Neural progenitor cell (in vitro differentiated cells): ENCODE measurements around the gene VPS35.

Experiments used
- EZH2 ChIP-seq: fragments of 200-600 bp; sonication (generic); IDR thresholded peaks from 2 replicates; pipeline ENCODE4 v1.6.1; 2017; ENCODE audit warnings: antibody characterized with exemption, mild to moderate bottlenecking, moderate library complexity
- EZH2phosphoT487 ChIP-seq: fragments of 200-600 bp; sonication (generic); IDR thresholded peaks from 2 replicates; pipeline ENCODE4 v1.6.1; 2017; ENCODE audit warnings: antibody characterized with exemption
- TF ChIP-seq, protein P1 (sequence below): fragments of 200-600 bp; sonication (generic); IDR thresholded peaks from 2 replicates; pipeline ENCODE4 v1.5.1; 2017; ENCODE audit warnings: antibody characterized with exemption, mild to moderate bottlenecking

- TF ChIP-seq, protein P1, sequence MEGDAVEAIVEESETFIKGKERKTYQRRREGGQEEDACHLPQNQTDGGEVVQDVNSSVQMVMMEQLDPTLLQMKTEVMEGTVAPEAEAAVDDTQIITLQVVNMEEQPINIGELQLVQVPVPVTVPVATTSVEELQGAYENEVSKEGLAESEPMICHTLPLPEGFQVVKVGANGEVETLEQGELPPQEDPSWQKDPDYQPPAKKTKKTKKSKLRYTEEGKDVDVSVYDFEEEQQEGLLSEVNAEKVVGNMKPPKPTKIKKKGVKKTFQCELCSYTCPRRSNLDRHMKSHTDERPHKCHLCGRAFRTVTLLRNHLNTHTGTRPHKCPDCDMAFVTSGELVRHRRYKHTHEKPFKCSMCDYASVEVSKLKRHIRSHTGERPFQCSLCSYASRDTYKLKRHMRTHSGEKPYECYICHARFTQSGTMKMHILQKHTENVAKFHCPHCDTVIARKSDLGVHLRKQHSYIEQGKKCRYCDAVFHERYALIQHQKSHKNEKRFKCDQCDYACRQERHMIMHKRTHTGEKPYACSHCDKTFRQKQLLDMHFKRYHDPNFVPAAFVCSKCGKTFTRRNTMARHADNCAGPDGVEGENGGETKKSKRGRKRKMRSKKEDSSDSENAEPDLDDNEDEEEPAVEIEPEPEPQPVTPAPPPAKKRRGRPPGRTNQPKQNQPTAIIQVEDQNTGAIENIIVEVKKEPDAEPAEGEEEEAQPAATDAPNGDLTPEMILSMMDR: no peak
- TF ChIP-seq EZH2 (no peak), EZH2phosphoT487 (no peak)
Observed at GRCh38 chr16:46731691-46732555, 42.9 kb upstream of the VPS35 start.
